IMR-90 (cell line): ENCODE results near the gene ITPR3. TPM values are rescaled to one million over a fixed set of nuclear protein-coding genes. Genes with fewer than 3 reads are reported as not detected.

ENCODE experiments used
- ATAC-seq: fragments of 200-7000 bp; cut with Tn5 transposase; 2 replicates; pipeline ENCODE4 v1.9.1; 2020; ENCODE audit warnings: low read depth, mild to moderate bottlenecking, moderate library complexity
- BruUV-seq: library from RNA; stranded (reverse); fragments of 400-500 nt; replicated peaks from 2 replicates; lab custom pipeline; 2021; lab: Mats Ljungman, UMichigan
- CTCF ChIA-PET: fragments of 300-600 bp; formaldehyde crosslinking; extraction: SDS; loops from one replicate; lab custom pipeline; 2021; ENCODE audit warnings: antibody characterized with exemption; lab: Yijun Ruan, JAX
- POLR2A ChIA-PET: fragments of 300-600 bp; sonication (Branson Sonifier 250); formaldehyde crosslinking; loops from one replicate; lab custom pipeline; 2022; ENCODE audit warnings: antibody characterized with exemption; ENCODE audit not compliant: unreplicated experiment; lab: Charles Lee
- DNase-seq: peaks from one replicate; pipeline ENCODE4 v3.0.0; 2013
- H2AFZ ChIP-seq: replicated peaks from 2 replicates; pipeline ENCODE3; 2013; ENCODE audit warnings: low read length, mild to moderate bottlenecking; ENCODE audit not compliant: poor library complexity
- H2AK5ac ChIP-seq: 2 replicates; pipeline ENCODE4 v1.6.1; 2013; ENCODE audit warnings: low read depth, low read length, inconsistent platforms
- H2AK9ac ChIP-seq: replicated peaks from 2 replicates; pipeline ENCODE3; 2013; ENCODE audit warnings: mild to moderate bottlenecking, low read depth, low read length, moderate library complexity; ENCODE audit not compliant: poor library complexity
- H2BK120ac ChIP-seq: 2 replicates; pipeline ENCODE4 v1.6.1; 2013; ENCODE audit warnings: low read depth, low read length, inconsistent platforms
- H2BK15ac ChIP-seq: 3 replicates; pipeline ENCODE4 v1.6.1; 2013; ENCODE audit warnings: low read depth, low read length, inconsistent platforms
- H2BK20ac ChIP-seq: 2 replicates; pipeline ENCODE4 v1.6.1; 2013; ENCODE audit warnings: low read depth, mild to moderate bottlenecking, inconsistent platforms, low read length, moderate library complexity
- H2BK5ac ChIP-seq: 2 replicates; pipeline ENCODE4 v1.6.1; 2013; ENCODE audit warnings: mild to moderate bottlenecking, low read depth, low read length, inconsistent platforms; ENCODE audit not compliant: poor library complexity, severe bottlenecking
- H3K14ac ChIP-seq: replicated peaks from 2 replicates; pipeline ENCODE4 v1.6.1; 2013; ENCODE audit warnings: low read depth, low read length, inconsistent platforms
- H3K18ac ChIP-seq: 2 replicates; pipeline ENCODE4 v1.6.1; 2013; ENCODE audit warnings: low read depth, low read length, control low read depth
- H3K23ac ChIP-seq: 2 replicates; pipeline ENCODE4 v1.6.1; 2013; ENCODE audit warnings: low read depth, low read length, inconsistent platforms
- H3K27ac ChIP-seq: 2 replicates; pipeline ENCODE4 v1.5.1; 2013; ENCODE audit warnings: mild to moderate bottlenecking, control low read depth, low read length; ENCODE audit not compliant: insufficient read depth
- H3K27me3 ChIP-seq: 2 replicates; pipeline ENCODE4 v1.6.1; 2013; ENCODE audit warnings: low read length; ENCODE audit not compliant: control insufficient read depth, insufficient read depth
- H3K36me3 ChIP-seq: 2 replicates; pipeline ENCODE4 v1.6.1; 2013; ENCODE audit warnings: low read length, mixed read lengths; ENCODE audit not compliant: control insufficient read depth, insufficient read depth
- H3K4ac ChIP-seq: 2 replicates; pipeline ENCODE4 v1.6.1; 2013; ENCODE audit warnings: low read depth, low read length, inconsistent platforms
- H3K4me1 ChIP-seq: 2 replicates; pipeline ENCODE4 v1.6.1; 2013; ENCODE audit warnings: low read length, mixed read lengths; ENCODE audit not compliant: control insufficient read depth, insufficient read depth
- H3K4me2 ChIP-seq: 2 replicates; pipeline ENCODE4 v1.6.1; 2013; ENCODE audit warnings: low read depth, mild to moderate bottlenecking, control low read depth, low read length, moderate library complexity
- H3K4me3 ChIP-seq: 2 replicates; pipeline ENCODE4 v1.5.1; 2013; ENCODE audit warnings: low read depth, mild to moderate bottlenecking, control low read depth, low read length, moderate library complexity; ENCODE audit not compliant: insufficient read depth
- H3K56ac ChIP-seq: 2 replicates; pipeline ENCODE4 v1.6.1; 2013; ENCODE audit warnings: low read length, inconsistent platforms; ENCODE audit not compliant: insufficient read depth; ENCODE audit errors: extremely low read depth
- H3K79me1 ChIP-seq, 2 experiments: 2 replicates each; pipeline ENCODE4 v1.6.1; 2013; ENCODE audit warnings: low read length in 2 of 2, inconsistent platforms in 1 of 2, low read depth in 1 of 2
- H3K9ac ChIP-seq: 2 replicates; pipeline ENCODE4 v1.6.1; 2013; ENCODE audit warnings: low read depth, low read length, control low read depth
- H3K9me1 ChIP-seq: 2 replicates; pipeline ENCODE4 v1.6.1; 2013; ENCODE audit warnings: low read length, inconsistent platforms; ENCODE audit not compliant: insufficient read depth
- H3K9me3 ChIP-seq: 2 replicates; pipeline ENCODE4 v1.6.1; 2013; ENCODE audit warnings: low read length; ENCODE audit not compliant: control insufficient read depth, insufficient read depth
- H4K20me1 ChIP-seq: 2 replicates; pipeline ENCODE4 v1.6.1; 2013; ENCODE audit warnings: low read length, inconsistent platforms; ENCODE audit not compliant: insufficient read depth
- H4K5ac ChIP-seq: 2 replicates; pipeline ENCODE4 v1.6.1; 2013; ENCODE audit warnings: mild to moderate bottlenecking, low read depth, low read length, control low read depth
- H4K8ac ChIP-seq, 2 experiments: 2 replicates each; pipeline ENCODE4 v1.6.1; 2013; ENCODE audit warnings: low read depth in 2 of 2, low read length in 2 of 2, control low read depth in 1 of 2, inconsistent platforms in 1 of 2
- H4K91ac ChIP-seq: 2 replicates; pipeline ENCODE4 v1.6.1; 2013; ENCODE audit warnings: low read depth, low read length, inconsistent platforms; ENCODE audit not compliant: insufficient read depth
- BHLHE40 ChIP-seq: fragments of 150-350 bp; IDR thresholded peaks from 2 replicates; pipeline ENCODE4 v1.6.1; 2016; ENCODE audit warnings: mild to moderate bottlenecking, low read depth, low read length
- CEBPB ChIP-seq: IDR thresholded peaks from 2 replicates; pipeline ENCODE4 v1.6.1; 2012; ENCODE audit warnings: low read depth, low read length, improper control_type of control experiment
- CHD1 ChIP-seq: IDR thresholded peaks from 2 replicates; pipeline ENCODE4 v1.6.1; 2012; ENCODE audit warnings: low read depth, low read length, improper control_type of control experiment
- FOS ChIP-seq: fragments of 150-350 bp; IDR thresholded peaks from 2 replicates; pipeline ENCODE4 v1.6.1; 2016; ENCODE audit warnings: low read depth, low read length
- MAFK ChIP-seq: IDR thresholded peaks from 2 replicates; pipeline ENCODE4 v1.6.1; 2012; ENCODE audit warnings: low read depth, low read length, improper control_type of control experiment
- MAZ ChIP-seq: IDR thresholded peaks from 2 replicates; pipeline ENCODE4 v1.6.1; 2012; ENCODE audit warnings: low read depth, mild to moderate bottlenecking, low read length, improper control_type of control experiment, moderate library complexity, borderline replicate concordance
- MXI1 ChIP-seq: IDR thresholded peaks from 2 replicates; pipeline ENCODE4 v1.6.1; 2012; ENCODE audit warnings: low read depth, mild to moderate bottlenecking, low read length, moderate library complexity, borderline replicate concordance
- NFE2L2 ChIP-seq: fragments of 150-350 bp; IDR thresholded peaks from 2 replicates; pipeline ENCODE4 v1.6.1; 2016; ENCODE audit warnings: low read depth, mild to moderate bottlenecking, low read length
- POLR2A ChIP-seq: IDR thresholded peaks from 2 replicates; pipeline ENCODE4 v1.6.1; 2012; ENCODE audit warnings: mild to moderate bottlenecking, low read depth, low read length
- RAD21 ChIP-seq: IDR thresholded peaks from 2 replicates; pipeline ENCODE4 v1.6.1; 2012; ENCODE audit warnings: low read length, improper control_type of control experiment
- RCOR1 ChIP-seq: IDR thresholded peaks from 2 replicates; pipeline ENCODE4 v1.6.1; 2012; ENCODE audit warnings: mild to moderate bottlenecking, low read length, improper control_type of control experiment; ENCODE audit not compliant: insufficient replicate concordance
- RFX5 ChIP-seq: IDR thresholded peaks from 2 replicates; pipeline ENCODE4 v1.8.0; 2012; ENCODE audit warnings: low read depth, mild to moderate bottlenecking, low read length, moderate library complexity
- SMC3 ChIP-seq: fragments of 150-350 bp; IDR thresholded peaks from 2 replicates; pipeline ENCODE4 v1.6.1; 2016; ENCODE audit warnings: low read depth, mild to moderate bottlenecking, antibody characterized with exemption, low read length, moderate library complexity
- WGBS, 2 experiments: methylation state at CpG; one replicate each; pipeline versions ENCODE4 v1.1.5 to v1.1.7; 2013; ENCODE audit warnings: missing lambda C conversion rate in 2 of 2; ENCODE audit not compliant: insufficient read length in 1 of 2; ENCODE audit errors: extremely low coverage in 2 of 2; 5-methylcytosine and 5-hydroxymethylcytosine counted together
- dilution Hi-C: fragments of 300-500 bp; cut with HindIII; formaldehyde crosslinking; loops from one replicate; pipeline ENCODE4 v1.14.3; 2018; ENCODE audit warnings: low sequenced_read_pairs; ENCODE audit not compliant: unreplicated experiment
- in situ Hi-C: fragments of 300-500 bp; cut with MboI; formaldehyde crosslinking; loops from 3 replicates; pipeline ENCODE4 v1.14.3; 2019; ENCODE audit warnings: low sequenced_read_pairs, inconsistent platforms, mixed read lengths
- intact Hi-C: fragments of 100-400 bp; cut with micrococcal nuclease; formaldehyde crosslinking; loops from 2 replicates; pipeline ENCODE4 v1.10.0; 2022
- polyA plus RNA-seq, 3 experiments: library from polyadenylated mRNA; depleted of rRNA; stranded (reverse); fragments of >200 nt; gene quantifications; 2 replicates each; pipeline ENCODE4 v1.2.3, GENCODE V29; 2012; ENCODE audit warnings: low replicate concordance in 1 of 3
- total RNA-seq: library from RNA; depleted of rRNA; stranded (reverse); fragments of >200 nt; gene quantifications from 2 replicates; pipeline ENCODE4 v1.2.3, GENCODE V29; 2012
- TF ChIP-seq, protein P1 (sequence below): fragments of 150-350 bp; IDR thresholded peaks from 2 replicates; pipeline ENCODE4 v1.6.1; 2017; ENCODE audit warnings: mild to moderate bottlenecking, antibody characterized with exemption, low read length, low read depth
- TF ChIP-seq, protein P2 (sequence below): conservative IDR thresholded peaks from 2 replicates; pipeline ENCODE4 v1.5.1; 2012; ENCODE audit warnings: mild to moderate bottlenecking, low read depth, low read length, improper control_type of control experiment
- TF ChIP-seq, protein P3 (sequence below): fragments of 150-350 bp; IDR thresholded peaks from 2 replicates; pipeline ENCODE4 v1.6.1; 2016; ENCODE audit warnings: low read depth, mild to moderate bottlenecking, low read length, moderate library complexity, borderline replicate concordance

ITPR3 gene
- total and polyA plus RNA-seq, 2 of the 4 experiments (the other 2 are of a cell fraction), result 1.6 to 3.7 TPM

DNA sequence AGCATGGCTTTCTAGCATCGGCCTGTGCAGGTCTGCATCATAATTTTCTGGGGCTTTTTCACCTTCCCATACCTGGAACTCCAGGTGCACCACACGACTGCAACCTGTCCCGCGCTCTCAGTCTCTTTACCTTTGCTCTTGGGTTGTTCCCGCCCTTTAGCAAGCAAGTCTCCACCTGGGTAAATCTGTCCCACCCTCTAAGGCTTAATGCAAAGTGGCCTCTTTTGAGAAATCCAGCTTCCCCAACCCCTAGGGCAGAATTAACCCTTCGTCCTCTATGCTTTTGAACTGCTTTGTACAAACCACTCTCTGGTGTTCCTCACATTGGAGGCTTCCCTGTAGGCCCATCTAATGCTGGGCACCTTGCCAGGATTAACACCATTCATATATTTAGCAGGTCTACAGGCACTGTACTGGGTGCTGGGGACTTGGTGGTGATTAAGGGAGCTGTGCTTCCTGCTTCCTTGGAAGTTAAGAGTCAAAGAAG lies 2.8 kb downstream of the ITPR3 start:
- Histone ChIP-seq H2AK9ac (no peak overlapping the region), H3K4me3 (no peak overlapping the region), H3K27me3 (no peaks in the 10 kb centered on the region; the same call in 1 of the 2 replicates), H2AFZ (no peak overlapping the region), H4K91ac (no peak overlapping the region), H2BK20ac (no peak overlapping the region), H2BK15ac (no peak overlapping the region; the same call in 2 of the 3 replicates), H3K18ac (no peak overlapping the region), H3K14ac (no peak overlapping the region), H2BK5ac (no peak overlapping the region), H3K27ac (no peak overlapping the region), H3K4me1 (peaks cover 4% of the 10 kb centered on the region; the same call in 1 of the 2 replicates), H3K9me3 (no peaks in the 10 kb centered on the region), H3K4me2 (no peak overlapping the region), H4K8ac (no peak overlapping the region), H3K79me1 (peaks cover 0 to 10% of the 10 kb centered on the region in 2 experiments; a peak in 1 of 4 replicates), H2AK5ac (no peak overlapping the region), H4K20me1 (no peaks in the 10 kb centered on the region), H2BK120ac (no peak overlapping the region), H3K9ac (no peak overlapping the region), H3K36me3 (no peaks in the 10 kb centered on the region), H3K56ac (no peak overlapping the region), H3K23ac (no peak overlapping the region), H4K5ac (no peak overlapping the region), H3K9me1 (peaks cover 2% of the 10 kb centered on the region; the same call in 1 of the 2 replicates), H3K4ac (no peak overlapping the region)
- no peak for DNase-seq
- WGBS, 2 experiments, result 91% methylated on average over 5 of the region's 6 CpGs; no CpG with 5 or more reads in 1 of the 2 experiments
- dilution Hi-C loops (no loop called here), intact Hi-C loops (no loop called here), in situ Hi-C loops (no loop called here)
- TF ChIP-seq RFX5 (no peak), RAD21 (no peak), NFE2L2 (no peak), SMC3 (no peak), CHD1 (no peak), MXI1 (no peak), RCOR1 (no peak), MAZ (no peak), MAFK (no peak), BHLHE40 (no peak), POLR2A (no peak), CEBPB (no peak), FOS (no peak)
- TF ChIP-seq, protein P1, sequence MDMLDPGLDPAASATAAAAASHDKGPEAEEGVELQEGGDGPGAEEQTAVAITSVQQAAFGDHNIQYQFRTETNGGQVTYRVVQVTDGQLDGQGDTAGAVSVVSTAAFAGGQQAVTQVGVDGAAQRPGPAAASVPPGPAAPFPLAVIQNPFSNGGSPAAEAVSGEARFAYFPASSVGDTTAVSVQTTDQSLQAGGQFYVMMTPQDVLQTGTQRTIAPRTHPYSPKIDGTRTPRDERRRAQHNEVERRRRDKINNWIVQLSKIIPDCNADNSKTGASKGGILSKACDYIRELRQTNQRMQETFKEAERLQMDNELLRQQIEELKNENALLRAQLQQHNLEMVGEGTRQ, result no peak
- TF ChIP-seq, protein P2, sequence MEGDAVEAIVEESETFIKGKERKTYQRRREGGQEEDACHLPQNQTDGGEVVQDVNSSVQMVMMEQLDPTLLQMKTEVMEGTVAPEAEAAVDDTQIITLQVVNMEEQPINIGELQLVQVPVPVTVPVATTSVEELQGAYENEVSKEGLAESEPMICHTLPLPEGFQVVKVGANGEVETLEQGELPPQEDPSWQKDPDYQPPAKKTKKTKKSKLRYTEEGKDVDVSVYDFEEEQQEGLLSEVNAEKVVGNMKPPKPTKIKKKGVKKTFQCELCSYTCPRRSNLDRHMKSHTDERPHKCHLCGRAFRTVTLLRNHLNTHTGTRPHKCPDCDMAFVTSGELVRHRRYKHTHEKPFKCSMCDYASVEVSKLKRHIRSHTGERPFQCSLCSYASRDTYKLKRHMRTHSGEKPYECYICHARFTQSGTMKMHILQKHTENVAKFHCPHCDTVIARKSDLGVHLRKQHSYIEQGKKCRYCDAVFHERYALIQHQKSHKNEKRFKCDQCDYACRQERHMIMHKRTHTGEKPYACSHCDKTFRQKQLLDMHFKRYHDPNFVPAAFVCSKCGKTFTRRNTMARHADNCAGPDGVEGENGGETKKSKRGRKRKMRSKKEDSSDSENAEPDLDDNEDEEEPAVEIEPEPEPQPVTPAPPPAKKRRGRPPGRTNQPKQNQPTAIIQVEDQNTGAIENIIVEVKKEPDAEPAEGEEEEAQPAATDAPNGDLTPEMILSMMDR, result no peak
- TF ChIP-seq, protein P3, sequence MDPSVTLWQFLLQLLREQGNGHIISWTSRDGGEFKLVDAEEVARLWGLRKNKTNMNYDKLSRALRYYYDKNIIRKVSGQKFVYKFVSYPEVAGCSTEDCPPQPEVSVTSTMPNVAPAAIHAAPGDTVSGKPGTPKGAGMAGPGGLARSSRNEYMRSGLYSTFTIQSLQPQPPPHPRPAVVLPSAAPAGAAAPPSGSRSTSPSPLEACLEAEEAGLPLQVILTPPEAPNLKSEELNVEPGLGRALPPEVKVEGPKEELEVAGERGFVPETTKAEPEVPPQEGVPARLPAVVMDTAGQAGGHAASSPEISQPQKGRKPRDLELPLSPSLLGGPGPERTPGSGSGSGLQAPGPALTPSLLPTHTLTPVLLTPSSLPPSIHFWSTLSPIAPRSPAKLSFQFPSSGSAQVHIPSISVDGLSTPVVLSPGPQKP, result no peak
- POLR2A ChIA-PET, result interaction anchor here (0.5 kb wide), 1 partner anchor 17 kb away, joined by 8 read pairs; no protein-coding TSS in a partner anchor
- ATAC-seq, result no peak
- CTCF ChIA-PET, result interaction anchor here (0.6 to 0.7 kb wide), 2 partner anchors 8 to 77 kb away, joined by 3 read pairs; no protein-coding TSS in a partner anchor
- no TSS peak for BruUV-seq
